HG03135 (cell line): ENCODE results near the gene RNPS1.
"Not testable (repeated sequence)": the region's sequence is repeated elsewhere in the genome, so short reads cannot be mapped to it uniquely, and the experiment has no call there.

Source experiments
- ATAC-seq: cut with Tn5 transposase; IDR thresholded peaks from one replicate; pipeline ENCODE4 v1.9.1; 2021; ENCODE audit warnings: mild to moderate bottlenecking, moderate library complexity; ENCODE audit not compliant: unreplicated experiment

RNPS1 gene

DNA sequence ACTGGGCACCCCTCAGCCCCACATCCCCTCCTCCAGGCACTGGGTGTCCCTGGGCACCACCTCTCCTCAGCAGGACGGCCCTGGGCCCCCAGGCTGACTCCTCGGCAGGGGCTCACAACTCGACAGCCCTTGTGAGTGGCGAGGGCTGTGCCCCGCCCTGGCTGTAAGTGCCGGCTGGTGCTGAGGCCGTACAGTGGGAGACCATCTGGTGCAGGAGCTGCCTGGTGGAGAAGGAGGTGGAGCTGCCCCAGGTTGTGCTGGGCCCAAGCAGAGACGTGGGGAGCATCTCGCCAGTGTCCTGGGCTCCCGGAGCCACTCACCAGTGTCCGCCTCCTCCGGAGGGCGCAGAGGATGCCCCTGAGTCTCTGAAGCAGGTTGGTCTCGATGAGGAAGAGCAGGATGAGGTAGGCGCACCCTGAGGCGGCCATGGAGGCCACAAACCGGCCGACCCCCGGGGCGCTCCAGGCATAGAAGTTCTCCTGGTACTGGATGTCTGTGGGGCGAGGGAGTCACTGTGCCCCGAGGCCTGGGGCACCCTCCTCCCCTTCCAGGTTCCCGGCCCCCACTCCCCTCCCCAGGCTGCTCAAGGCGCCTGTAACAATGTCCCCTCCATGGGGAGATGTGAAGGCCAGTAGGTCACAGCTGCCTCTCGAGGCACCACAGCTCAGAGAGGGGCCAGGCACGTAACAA, 15.1 kb upstream of the RNPS1 start:
- ATAC-seq: no peak

GRCh38 chr16:2282262-2282661, 14.3 kb upstream of the RNPS1 start:
- no peak for ATAC-seq

- no peak for ATAC-seq
Observed at GRCh38 chr16:2280981-2281542, 13.1 kb upstream of the RNPS1 start.

- ATAC-seq: no peak
Observed at GRCh38 chr16:2280461-2280860, 12.5 kb upstream of the RNPS1 start.

GRCh38 chr16:2278956-2279800, 11.3 kb upstream of the RNPS1 start:
- ATAC-seq: no peak

DNA sequence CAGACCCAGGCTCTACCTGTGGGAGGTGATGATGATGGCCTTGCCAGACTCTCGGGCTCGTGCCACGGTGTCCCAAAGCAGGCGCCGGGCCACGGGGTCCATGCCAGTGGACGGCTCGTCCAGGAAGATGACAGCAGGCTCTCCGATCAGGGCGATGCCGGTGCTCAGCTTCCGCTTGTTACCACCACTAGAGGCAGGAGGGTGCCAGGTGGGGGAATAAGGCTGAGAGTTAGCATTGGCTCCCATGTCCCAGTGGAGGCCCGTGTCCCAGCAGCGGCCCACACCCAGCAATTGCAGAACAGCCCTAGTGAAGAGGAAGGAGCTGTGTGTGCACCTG, 10.3 kb upstream of the RNPS1 start:
- ATAC-seq: no peak

DNA sequence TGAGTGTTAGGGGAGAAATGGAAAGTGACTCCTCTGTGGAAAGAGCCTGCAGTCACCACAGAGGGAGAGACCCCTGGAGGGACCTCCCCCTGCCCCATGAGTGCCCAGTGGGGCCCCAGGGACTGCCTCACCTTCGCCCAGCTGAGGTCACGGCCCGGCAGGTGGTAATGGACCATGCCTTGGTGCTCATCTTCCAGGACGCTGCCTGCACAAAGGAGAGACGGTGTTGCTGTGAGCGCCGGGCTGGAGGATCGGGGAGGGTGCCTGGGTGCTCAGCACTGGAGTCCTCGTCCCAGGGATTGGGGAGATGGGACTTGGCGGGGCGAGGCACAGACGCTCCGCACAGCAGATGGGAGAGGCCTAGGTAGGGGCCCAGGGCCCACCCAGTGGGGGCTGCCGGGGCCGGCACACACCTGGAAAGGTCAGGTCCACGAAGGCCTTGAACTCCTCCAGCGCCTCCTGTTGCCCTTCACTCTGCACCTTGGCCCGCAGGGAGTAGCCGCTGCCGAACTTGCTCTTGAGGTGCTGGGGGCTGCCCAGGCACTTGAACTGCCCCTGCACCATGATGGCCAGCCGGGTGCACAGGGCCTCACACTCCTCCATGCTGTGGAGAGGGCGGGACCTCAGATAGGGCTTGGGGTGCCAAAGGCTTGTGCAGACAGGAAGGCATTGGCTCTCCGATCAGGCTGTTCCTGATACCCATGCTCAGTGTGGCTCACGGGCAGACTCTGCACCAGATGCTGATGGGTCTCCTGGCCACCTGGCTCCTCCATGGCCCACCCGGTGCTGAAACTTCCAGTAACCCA, 9.7 kb upstream of the RNPS1 start:
- ATAC-seq: no peak

DNA sequence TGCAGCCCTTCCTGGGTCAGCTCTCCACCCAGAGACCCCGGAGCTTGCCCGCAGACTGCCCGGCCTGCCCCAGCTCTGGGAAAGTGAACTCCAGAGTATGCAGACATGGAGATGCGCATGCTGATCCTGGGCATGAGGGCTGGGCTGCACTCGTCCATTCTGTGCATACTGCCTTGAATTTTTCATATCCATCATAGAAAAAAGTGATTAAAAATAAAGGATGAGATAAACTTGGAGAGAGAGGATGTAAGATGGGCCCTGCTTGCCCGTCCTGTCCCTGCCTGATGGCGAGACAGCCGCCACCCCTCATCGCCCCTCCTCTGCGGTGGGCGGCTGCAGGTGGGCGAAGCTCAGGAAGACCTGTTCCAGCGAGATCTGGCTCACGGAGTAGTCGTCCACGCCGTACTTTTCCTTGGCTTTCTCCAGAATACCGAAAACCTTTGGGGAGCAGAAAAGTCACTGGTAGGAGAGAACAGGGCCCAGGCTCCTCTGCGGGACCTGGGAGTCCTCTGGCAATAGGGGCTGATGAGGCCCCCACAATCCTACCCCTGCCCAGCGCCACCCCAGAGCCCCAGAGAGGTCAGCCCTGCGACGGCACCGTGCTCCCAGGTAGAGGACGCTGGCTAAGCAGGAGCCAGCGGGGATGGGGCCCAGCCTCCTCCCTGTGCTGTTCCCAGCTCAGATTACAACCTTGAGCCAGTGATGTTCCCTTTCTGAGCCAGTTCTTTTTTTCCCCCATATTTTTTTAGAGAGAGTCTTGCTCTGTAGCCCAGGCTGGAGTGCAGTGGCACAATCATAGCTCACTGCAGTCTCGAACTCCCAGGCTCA, 8.7 kb upstream of the RNPS1 start:
- ATAC-seq: no peak

GRCh38 chr16:2275476-2276367, 7.8 kb upstream of the RNPS1 start:
- no peak for ATAC-seq

DNA sequence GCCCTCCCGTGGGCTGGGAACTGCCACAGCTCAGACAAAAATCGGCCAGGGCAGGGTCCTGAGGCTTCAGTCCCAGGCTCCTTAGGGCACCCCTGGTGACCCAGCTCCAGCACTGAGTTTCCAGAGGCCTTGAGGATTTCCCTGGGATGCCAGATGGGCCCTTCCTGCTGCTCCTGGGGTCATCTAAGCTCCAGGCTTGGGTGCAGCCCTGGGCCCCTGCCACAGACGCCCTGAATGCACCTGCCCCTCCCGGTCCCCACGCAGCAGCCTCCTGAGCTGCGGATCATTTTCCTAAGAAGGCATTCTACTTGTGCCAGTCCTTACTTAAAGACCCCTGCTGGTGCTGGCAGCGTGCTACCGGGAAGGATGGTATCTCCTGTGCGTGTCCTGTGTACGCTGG, 6.0 kb upstream of the RNPS1 start:
- no peak for ATAC-seq

DNA sequence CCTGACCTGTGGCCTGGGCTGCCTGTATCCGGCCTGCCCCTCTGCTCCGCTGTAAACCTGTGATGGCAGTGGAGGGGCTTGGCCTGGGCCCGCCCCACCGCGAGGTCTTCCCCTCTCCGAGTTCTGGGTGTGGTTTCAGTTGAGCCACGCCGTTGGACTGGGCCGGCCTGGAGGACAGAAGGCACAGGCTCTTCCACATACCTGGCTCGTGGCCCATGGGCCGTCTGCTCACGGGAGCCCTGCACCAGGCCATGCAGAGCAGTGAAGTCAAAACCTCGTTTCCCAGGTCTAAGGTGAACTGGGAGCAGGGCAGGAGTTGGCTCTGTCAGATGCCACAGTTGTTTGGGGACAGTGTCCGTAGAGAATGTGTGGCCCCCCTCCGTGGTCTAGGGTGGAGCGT, 5.6 kb upstream of the RNPS1 start:
- ATAC-seq: no peak

DNA sequence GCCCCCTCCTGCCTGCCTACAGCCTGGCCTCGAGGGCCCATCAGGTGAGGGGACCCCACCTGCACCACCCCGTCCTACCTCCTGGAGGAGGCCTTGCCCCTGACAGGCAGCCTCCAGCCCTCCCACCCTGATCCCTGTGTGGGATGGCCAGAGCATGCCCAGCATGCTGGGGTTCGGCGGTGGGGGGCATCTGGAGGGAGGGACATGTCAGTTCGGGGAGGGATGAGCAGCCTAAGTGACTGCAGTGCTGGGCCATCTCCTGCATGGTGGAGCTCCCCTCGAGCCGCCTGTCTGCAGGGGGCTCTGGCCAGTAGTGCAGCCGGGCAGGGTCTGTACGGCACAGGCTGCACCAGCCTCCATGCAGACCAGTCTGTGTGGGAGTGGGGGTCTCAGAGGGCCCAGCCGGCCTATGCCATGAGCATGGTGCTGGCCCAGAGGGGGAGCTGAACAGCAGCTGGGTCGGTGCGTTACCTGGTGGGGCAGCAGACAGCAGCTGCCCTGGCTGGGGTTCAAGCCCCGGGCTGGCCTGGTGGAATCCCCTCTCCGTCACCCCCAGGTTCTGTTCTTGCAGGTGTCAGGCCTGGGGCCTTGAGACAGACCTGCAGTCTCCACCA, 4.0 kb upstream of the RNPS1 start:
- no peak for ATAC-seq

DNA sequence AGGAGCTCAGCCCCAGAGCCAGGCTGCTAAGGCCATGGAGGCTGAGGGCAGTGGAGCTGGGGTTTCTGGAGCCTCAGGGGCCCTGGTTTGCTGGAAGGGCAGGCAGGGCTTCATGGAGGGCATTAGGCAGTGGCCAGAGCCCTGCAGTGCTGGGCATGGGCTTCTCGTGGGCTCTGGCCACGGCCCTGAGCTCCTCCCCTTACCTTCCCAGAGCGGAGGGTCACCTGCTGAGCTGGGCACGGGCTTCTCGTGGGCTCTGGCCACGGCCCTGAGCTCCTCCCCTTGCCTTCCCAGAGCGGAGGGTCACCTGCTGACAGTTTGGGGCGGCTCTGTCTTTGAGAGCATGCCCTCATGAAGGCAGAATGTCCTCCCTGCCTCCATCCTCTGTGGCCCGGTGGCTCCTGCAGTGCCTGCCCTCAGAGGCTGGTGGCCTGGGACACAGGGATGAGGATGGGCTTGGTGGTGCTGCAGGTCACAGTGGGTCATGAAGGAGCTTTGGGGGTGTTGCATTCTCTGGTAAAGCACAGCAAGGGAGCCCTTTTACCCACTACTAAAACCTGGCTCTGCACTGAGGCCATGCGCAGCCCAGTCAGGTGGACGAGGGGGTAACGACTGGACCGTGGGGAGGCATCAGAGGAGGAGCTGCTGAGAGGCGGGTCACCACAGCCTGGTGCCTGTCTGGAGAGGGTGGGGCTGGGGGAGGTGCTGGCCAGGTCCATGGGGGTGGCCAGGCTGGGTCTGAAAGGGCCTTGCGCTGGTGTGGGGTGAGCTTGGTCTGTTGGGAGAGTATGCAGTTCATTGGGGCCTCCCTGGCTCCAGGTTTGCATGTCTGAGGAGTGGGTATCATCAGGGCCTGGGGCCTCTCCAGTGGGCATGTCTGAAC, 2.9 kb upstream of the RNPS1 start:
- ATAC-seq: no peak

DNA sequence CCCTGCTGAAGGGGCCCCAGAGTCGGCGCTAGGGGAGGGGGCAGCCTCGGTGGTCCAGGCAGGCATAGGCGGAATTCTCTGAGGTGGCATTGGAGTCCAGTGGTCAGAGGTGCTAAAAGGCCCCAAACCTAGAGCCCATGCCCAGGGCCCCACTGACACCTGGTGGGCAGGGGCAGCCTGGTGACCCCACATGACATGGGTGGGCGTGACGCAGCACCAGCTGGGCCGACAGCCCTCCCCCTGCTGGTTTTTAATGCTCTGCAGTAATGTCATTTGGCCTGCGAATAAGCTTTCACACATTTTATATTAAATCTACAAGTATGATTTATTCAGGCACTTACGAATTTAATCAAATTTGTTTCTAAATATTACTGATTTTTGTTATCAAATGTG, 2.1 kb upstream of the RNPS1 start:
- ATAC-seq: no peak

DNA sequence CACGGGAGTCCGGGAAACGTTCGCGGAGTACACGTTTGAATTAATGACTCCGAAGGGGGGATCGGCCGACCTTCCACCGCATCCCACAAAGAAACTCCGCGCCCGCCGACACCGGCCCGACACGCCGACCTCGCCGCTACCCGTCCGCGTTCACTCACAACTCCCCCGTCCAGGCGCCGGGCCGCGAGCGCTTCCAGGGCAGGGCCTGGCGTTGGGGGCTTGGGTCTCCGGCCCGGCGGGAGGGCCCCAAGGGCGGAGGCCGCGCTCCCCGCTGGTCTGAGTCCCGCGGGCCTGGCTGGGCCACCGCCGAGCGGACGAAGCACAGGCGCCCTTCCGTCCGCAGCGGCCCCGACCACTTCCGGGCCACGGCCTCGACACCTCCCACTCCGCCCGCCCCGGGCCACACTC, 417 bp downstream of the RNPS1 start:
- ATAC-seq: peak; percentile 51

- not testable (repeated sequence) for ATAC-seq
Observed at GRCh38 chr16:2266887-2267286, 1.0 kb downstream of the RNPS1 start.

GRCh38 chr16:2263026-2263425, 4.9 kb downstream of the RNPS1 start:
- not testable (repeated sequence) for ATAC-seq

- no peak for ATAC-seq
Observed at GRCh38 chr16:2260250-2260649, 7.7 kb downstream of the RNPS1 start.
